ENCODE results near the gene TMEM245. TPM values are rescaled to one million over a fixed set of nuclear protein-coding genes. Genes with fewer than 3 reads are reported as not detected.
A peak's percentile ranks its signal among the peaks of the same experiment; 100 is the strongest.

The TMEM245 gene
- total RNA-seq, 2 experiments from 2014 or later = 22.6 to 24.4 TPM

DNA sequence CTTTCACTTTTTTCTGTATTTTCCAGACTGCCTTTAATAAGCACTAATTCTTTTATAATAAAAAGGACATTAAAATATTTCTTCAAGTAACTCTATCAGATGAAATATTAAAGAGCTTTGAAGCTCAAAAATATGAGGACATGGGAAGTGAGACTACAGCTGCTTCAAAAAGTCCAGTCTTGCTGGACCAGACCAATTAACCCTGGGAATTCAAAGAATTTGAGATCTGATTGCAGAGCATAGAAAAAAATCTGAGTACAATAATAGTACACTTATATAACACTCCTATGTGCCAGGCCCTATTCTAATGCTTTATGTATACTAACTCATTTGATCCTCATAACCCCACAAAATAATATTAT is 9.8 kb downstream of the TMEM245 start:
- CTCF ChIA-PET = interaction anchor here (0.6 to 1.7 kb wide), 2 partner anchors 22 to 43 kb away, joined by 3 to 5 read pairs; no protein-coding TSS in a partner anchor
- Mint-ChIP-seq H3K36me3 (ENCODE audit: low read depth) (peaks cover 27% of the 10 kb centered on the region), H3K27ac (peak overlapping the region; percentile 90), H3K4me3 (peak overlapping the region; percentile 61), H3K4me1 (ENCODE audit: low read depth) (peaks cover 83% of the 10 kb centered on the region), H3K27me3 (no peaks in the 10 kb centered on the region), H3K9me3 (no peaks in the 10 kb centered on the region)
- intact Hi-C loops (cut with DNase I, micrococcal nuclease) = loop anchor here in 1 of 2 experiments (1.0 to 5.0 kb wide), 3 partner anchors 9 to 98 kb away; partner anchors contain the start of gene CTNNAL1
- H3K27ac ChIP-seq (ENCODE audit: low read depth in 1 of 2, low read length in 2 of 2) = peak overlapping the region; percentile 39 to 76
- POLR2A ChIA-PET = interaction anchor here (1.7 to 2.1 kb wide), 2 partner anchors 8 to 10 kb away, joined by 16 to 18 read pairs; partner anchors contain the start of gene TMEM245
- TF ChIP-seq, protein P1, sequence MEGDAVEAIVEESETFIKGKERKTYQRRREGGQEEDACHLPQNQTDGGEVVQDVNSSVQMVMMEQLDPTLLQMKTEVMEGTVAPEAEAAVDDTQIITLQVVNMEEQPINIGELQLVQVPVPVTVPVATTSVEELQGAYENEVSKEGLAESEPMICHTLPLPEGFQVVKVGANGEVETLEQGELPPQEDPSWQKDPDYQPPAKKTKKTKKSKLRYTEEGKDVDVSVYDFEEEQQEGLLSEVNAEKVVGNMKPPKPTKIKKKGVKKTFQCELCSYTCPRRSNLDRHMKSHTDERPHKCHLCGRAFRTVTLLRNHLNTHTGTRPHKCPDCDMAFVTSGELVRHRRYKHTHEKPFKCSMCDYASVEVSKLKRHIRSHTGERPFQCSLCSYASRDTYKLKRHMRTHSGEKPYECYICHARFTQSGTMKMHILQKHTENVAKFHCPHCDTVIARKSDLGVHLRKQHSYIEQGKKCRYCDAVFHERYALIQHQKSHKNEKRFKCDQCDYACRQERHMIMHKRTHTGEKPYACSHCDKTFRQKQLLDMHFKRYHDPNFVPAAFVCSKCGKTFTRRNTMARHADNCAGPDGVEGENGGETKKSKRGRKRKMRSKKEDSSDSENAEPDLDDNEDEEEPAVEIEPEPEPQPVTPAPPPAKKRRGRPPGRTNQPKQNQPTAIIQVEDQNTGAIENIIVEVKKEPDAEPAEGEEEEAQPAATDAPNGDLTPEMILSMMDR (IDR thresholded peaks at IDR 0.05) = no peak
- H3K36me3 ChIP-seq (ENCODE audit: insufficient read depth, low read length) = peaks cover 6% of the 10 kb centered on the region
- no peak overlapping the region for H3K4me3 ChIP-seq (ENCODE audit: low read length)
- H3K9me3 ChIP-seq (ENCODE audit: control insufficient read depth in 1 of 2, insufficient read depth in 1 of 2, low read length in 2 of 2) = no peaks in the 10 kb centered on the region
- no peak for DNase-seq
- no peak for ATAC-seq (ENCODE audit: poor library complexity)
- peaks cover 32% of the 10 kb centered on the region for H3K4me1 ChIP-seq (ENCODE audit: insufficient read depth, low read length)
- no peaks in the 10 kb centered on the region for H3K27me3 ChIP-seq (ENCODE audit: control insufficient read depth in 1 of 2, insufficient read depth in 2 of 2, low read length in 2 of 2)

DNA sequence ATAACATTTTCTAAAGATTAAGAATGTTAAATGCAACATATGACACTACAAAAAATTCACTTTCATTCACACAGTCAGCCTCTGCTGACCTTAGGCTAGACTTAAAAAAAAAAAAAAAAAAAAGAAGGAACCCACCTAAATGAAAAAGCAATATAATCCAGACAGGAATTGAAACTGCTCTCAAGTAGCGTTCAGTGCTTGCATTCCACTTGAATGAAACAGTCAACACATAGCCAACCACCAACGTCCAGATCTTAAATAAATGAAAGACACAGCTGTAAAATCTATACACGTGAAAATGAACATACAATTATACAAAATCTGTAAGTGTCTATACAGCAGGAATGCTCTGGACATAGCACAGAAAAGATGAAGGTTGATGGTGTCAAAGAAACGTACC is 11.4 kb downstream of the TMEM245 start:
- intact Hi-C loops (cut with DNase I, micrococcal nuclease) = no loop called here
- TF ChIP-seq, protein P1 (IDR thresholded peaks at IDR 0.05) = no peak
- Histone ChIP-seq H3K27me3 (ENCODE audit: control insufficient read depth in 1 of 2, insufficient read depth in 2 of 2, low read length in 2 of 2) (no peaks in the 10 kb centered on the region), H3K36me3 (ENCODE audit: insufficient read depth, low read length) (peaks cover 20% of the 10 kb centered on the region), H3K4me1 (ENCODE audit: insufficient read depth, low read length) (peaks cover 18% of the 10 kb centered on the region), H3K4me3 (ENCODE audit: low read length) (no peak overlapping the region), H3K27ac (ENCODE audit: low read depth in 1 of 2, low read length in 2 of 2) (peak overlapping the region in 1 of 2 donors; percentile 2), H3K9me3 (ENCODE audit: control insufficient read depth in 1 of 2, insufficient read depth in 1 of 2, low read length in 2 of 2) (peaks cover 0 to 3% of the 10 kb centered on the region in 2 experiments)
- Mint-ChIP-seq H3K27ac (peak overlapping the region; percentile 90), H3K27me3 (no peaks in the 10 kb centered on the region), H3K36me3 (ENCODE audit: low read depth) (peaks cover 33% of the 10 kb centered on the region), H3K4me1 (ENCODE audit: low read depth) (peaks cover 75% of the 10 kb centered on the region), H3K4me3 (peak overlapping the region; percentile 9), H3K9me3 (peaks cover 2% of the 10 kb centered on the region)
- no peak for ATAC-seq (ENCODE audit: poor library complexity)
- no peak for DNase-seq
- ChIA-PET POLR2A (interaction anchor here (1.1 to 2.1 kb wide), 4 partner anchors 10 to 15 kb away, joined by 3 to 18 read pairs (median 13); partner anchors contain the start of gene TMEM245), CTCF (interaction anchor here (1.6 to 1.7 kb wide), 2 partner anchors 9 to 21 kb away, joined by 4 to 5 read pairs; no protein-coding TSS in a partner anchor)

DNA sequence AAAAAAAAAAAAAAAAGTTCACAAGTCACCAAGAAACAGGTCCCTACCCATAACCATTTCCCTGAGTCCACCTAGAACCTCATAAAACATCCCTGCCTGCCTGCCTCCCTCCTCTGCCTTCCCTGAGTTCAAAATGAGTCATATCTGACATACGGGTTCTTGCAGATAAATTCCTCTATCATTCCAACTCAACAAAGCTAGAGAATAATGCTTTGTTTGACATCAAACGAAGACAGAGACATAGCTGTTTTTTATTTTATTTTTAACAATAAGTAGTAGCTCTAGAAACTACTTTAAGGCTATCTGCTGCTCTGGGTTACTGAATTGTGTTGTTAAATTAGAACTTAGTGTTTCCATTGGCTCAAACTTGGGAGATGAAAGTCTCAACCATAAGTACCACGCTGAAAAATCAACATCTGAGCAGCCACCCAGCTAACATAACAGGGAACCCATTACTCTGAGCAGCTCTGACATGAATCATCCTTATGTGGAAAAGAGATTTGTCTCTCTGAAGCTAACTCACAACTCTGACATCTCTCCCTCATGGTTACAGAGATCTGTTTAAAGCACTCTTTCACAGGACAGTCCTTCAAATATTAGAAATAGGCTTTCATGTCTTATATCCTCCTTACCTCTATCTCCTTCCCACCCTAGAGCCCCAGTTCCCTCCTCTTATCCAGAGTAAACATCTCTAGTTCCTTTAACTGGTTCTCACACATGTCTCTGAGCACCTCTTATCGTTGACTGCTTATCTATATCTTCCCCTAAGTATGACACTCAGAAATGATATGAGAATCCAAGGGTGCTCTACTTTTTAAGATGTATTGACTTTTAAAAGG is 12.1 kb downstream of the TMEM245 start:
- H3K9me3 ChIP-seq (ENCODE audit: control insufficient read depth in 1 of 2, insufficient read depth in 1 of 2, low read length in 2 of 2) = peaks cover 3 to 6% of the 10 kb centered on the region in 2 experiments
- H3K27me3 ChIP-seq (ENCODE audit: control insufficient read depth in 1 of 2, insufficient read depth in 2 of 2, low read length in 2 of 2) = no peaks in the 10 kb centered on the region
- intact Hi-C loops (cut with DNase I, micrococcal nuclease) = no loop called here
- ChIA-PET CTCF (interaction anchor here (0.7 to 1.6 kb wide), 3 partner anchors 10 to 94 kb away, joined by 3 to 4 read pairs (median 4); no protein-coding TSS in a partner anchor), POLR2A (interaction anchor here (2.0 kb wide), 1 partner anchor 12 kb away, joined by 10 read pairs; the partner anchor contains the start of gene TMEM245)
- Mint-ChIP-seq H3K4me3 (peak overlapping the region; percentile 52), H3K27me3 (no peaks in the 10 kb centered on the region), H3K9me3 (peaks cover 7% of the 10 kb centered on the region), H3K36me3 (ENCODE audit: low read depth) (peaks cover 40% of the 10 kb centered on the region), H3K4me1 (ENCODE audit: low read depth) (peaks cover 75% of the 10 kb centered on the region), H3K27ac (peak overlapping the region; percentile 90)
- H3K36me3 ChIP-seq (ENCODE audit: insufficient read depth, low read length) = peaks cover 27% of the 10 kb centered on the region
- H3K4me3 ChIP-seq (ENCODE audit: low read length) = no peak overlapping the region
- peak overlapping the region; percentile 2 to 29 for H3K27ac ChIP-seq (ENCODE audit: low read depth in 1 of 2, low read length in 2 of 2)
- DNase-seq (peak in 3 of 14 experiments; percentile 31 to 42 (median 40)), ATAC-seq (ENCODE audit: poor library complexity) (peak; percentile 44)
- TF ChIP-seq, protein P1 (IDR thresholded peaks at IDR 0.05) = no peak
- peaks cover 17% of the 10 kb centered on the region for H3K4me1 ChIP-seq (ENCODE audit: insufficient read depth, low read length)
